COR-L47 (cell line): ENCODE measurements around the gene CENPO.

Source experiments
- DNase-seq: peaks from one replicate; lab custom pipeline; 2025; lab: John Stamatoyannopoulos, UW

Gene CENPO

DNA sequence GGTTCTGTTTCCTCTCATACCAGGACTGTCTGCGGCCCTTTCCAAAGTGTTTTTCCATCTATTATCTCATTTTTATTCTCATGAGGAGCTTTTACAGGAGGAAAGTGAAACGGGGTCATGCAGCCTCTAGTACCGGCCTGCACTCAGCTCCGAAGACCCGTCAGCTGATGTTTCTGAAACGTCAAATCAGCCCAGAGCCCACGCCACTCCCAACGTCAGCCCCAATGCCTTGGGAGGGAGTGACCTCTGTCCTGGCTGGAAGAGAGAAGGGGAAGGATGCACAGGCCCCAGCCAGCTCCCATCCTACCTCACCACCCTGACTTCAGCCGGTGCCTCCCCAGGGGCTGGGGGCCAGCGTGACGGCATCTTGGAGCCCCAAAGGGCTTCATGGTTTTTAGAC is 68.3 kb downstream of the CENPO start:
- no peak for DNase-seq

DNA sequence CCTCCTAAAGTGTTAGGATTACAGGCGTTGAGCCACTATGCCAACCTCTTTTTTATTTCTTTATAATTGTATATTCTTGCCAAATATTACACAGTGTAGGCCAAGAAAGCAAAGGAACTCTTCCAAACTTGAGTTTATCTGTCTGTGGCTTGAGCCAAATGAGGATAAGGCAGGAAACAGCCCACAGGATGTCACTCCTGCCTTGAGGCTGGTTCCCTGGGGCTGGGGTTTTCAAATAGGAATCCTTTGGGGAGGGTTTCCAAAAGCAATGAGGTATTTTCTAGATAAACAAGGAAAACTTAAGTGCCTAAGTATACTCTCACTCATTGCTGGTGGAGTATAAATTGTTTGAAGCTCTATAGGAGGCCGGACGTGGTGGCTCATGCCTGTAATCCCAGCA is 70.4 kb downstream of the CENPO start:
- no peak for DNase-seq

- DNase-seq = no peak
These were observed 73.7 kb downstream of the CENPO start for GRCh38 chr2:24866946-24867345.

- DNase-seq = no peak
These were observed 77.2 kb downstream of the CENPO start for GRCh38 chr2:24870440-24870839.

- no peak for DNase-seq
These were observed 77.9 kb downstream of the CENPO start for GRCh38 chr2:24870891-24871705.

- no peak for DNase-seq
These were observed 78.7 kb downstream of the CENPO start for GRCh38 chr2:24871852-24872333.
